ENCODE measurements around the gene ATL2.
"Not testable (repeated sequence)": the region's sequence is repeated elsewhere in the genome, so short reads cannot be mapped to it uniquely, and the experiment has no call there.

The ATL2 gene

DNA sequence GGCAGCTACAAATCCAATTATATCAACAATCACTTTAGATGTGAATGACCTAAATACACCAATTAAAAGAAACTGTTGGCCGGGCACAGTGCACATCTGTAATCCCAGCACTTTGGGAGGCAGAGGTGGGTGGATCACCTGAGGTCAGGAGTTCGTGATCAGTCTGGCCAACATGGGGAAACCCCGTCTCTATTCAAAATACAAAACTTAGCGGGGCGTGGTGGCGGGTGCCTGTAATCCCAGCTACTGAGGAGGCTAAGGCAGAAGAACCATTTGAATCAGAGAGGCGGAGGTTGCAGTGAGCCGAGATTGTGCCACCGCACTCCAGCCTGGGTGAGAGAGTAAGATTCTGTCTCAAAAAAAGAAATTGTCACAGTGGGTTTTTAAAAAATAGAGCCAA is 49.5 kb downstream of the ATL2 start:
- Histone ChIP-seq H3K9ac (ENCODE audit: insufficient read length) (no peak overlapping the region), H3K36me3 (ENCODE audit: insufficient read depth, low read length) (peaks cover 19% of the 10 kb centered on the region), H3K4me3 (no peak overlapping the region), H3K9me3 (ENCODE audit: low read depth, low read length) (no peaks in the 10 kb centered on the region), H3K27ac (no peak overlapping the region)
- no peak for TF ChIP-seq POLR2AphosphoS5 (IDR thresholded peaks at IDR 0.05; ENCODE audit: borderline replicate concordance, low read depth, low read length)
- TF ChIP-seq EZH2 (IDR thresholded peaks at IDR 0.05), result no peak
- DNase-seq (ENCODE audit: low read depth, low spot score), result no peak

GRCh38 chr2:38323623-38324022 is 53.5 kb downstream of the ATL2 start:
- no peak for DNase-seq (ENCODE audit: low read depth, low spot score)
- TF ChIP-seq POLR2AphosphoS5 (IDR thresholded peaks at IDR 0.05; ENCODE audit: borderline replicate concordance, low read depth, low read length) (no peak), EZH2 (IDR thresholded peaks at IDR 0.05) (no peak), FOXP2 (optimal IDR thresholded peaks at IDR 0.05; ENCODE audit: control extremely low read depth, extremely low read length, insufficient read depth) (no peak)
- Histone ChIP-seq H3K4me3 (no peak overlapping the region), H3K27ac (no peak overlapping the region), H3K36me3 (ENCODE audit: insufficient read depth, low read length) (peaks cover 11% of the 10 kb centered on the region; the same call in 1 of the 2 replicates), H3K9ac (ENCODE audit: insufficient read length) (no peak overlapping the region), H3K9me3 (ENCODE audit: low read depth, low read length) (no peaks in the 10 kb centered on the region)

DNA sequence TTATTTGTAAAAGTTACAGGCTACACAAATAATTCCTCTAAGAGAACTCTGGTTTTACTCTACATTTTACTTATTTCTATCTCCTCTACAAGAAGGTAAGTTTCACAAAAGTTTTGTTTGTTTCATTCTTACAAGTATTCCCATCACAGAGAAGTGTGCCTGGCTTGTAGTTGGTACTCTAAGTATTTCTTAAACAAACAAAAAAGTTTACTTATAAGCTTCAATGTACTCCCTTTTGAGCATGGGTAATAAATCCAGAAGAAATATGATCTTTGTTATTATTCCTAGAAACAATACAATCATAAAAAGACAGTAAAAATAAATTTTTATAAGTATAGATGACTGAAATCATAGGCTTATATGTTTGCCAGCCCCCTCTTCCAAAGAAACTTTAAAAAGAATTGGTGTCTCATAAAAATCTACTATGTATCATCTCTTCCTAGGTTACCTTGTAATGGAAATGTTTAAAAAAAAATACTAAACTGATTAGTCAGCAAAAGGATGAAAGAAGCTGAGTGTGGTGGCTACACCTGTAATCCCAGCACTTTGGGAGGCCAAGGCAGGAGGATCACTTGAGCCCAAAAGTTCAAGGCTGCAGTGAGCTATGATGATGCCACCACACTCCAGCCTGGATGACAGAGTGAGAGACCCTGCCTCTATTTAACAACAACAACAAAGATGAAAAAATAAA is 54.7 kb downstream of the ATL2 start:
- H3K9ac ChIP-seq (ENCODE audit: insufficient read length), result no peak overlapping the region
- H3K27ac ChIP-seq, result no peak overlapping the region
- peaks cover 15% of the 10 kb centered on the region; the same call in 1 of the 2 replicates for H3K36me3 ChIP-seq (ENCODE audit: insufficient read depth, low read length)
- TF ChIP-seq POLR2AphosphoS5 (IDR thresholded peaks at IDR 0.05; ENCODE audit: borderline replicate concordance, low read depth, low read length), result no peak
- TF ChIP-seq FOXP2 (optimal IDR thresholded peaks at IDR 0.05; ENCODE audit: control extremely low read depth, extremely low read length, insufficient read depth), result no peak
- no peak for TF ChIP-seq EZH2 (IDR thresholded peaks at IDR 0.05)
- H3K4me3 ChIP-seq, result no peak overlapping the region
- H3K9me3 ChIP-seq (ENCODE audit: low read depth, low read length), result no peaks in the 10 kb centered on the region
- DNase-seq (ENCODE audit: low read depth, low spot score), result no peak

DNA sequence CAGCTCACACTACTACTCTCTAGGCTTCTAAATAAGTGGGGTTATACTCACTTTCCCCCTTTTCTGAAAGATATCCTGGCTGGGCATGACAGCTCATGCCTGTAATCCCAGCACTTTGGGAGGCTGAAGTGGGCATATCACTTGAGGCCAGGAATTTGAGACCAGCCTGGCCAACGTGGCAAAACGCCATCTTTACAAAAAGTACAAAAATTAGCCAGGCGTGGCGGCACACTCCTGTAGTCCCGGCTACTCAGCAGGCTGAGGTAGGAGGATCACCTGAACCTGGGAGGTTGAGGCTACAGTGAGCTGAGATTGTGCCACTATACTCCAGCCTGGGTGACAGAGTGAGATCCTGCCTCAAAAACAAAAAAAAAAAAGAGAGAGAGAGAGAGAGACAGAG is 57.8 kb downstream of the ATL2 start:
- not testable (repeated sequence) for H3K4me3 ChIP-seq; DNase-seq (ENCODE audit: low read depth, low spot score); H3K9me3 ChIP-seq (ENCODE audit: low read depth, low read length); H3K9ac ChIP-seq (ENCODE audit: insufficient read length); H3K27ac ChIP-seq
- peaks cover 36% of the 10 kb centered on the region for H3K36me3 ChIP-seq (ENCODE audit: insufficient read depth, low read length)

GRCh38 chr2:38317725-38318124 is 59.3 kb downstream of the ATL2 start:
- no peak overlapping the region for H3K9ac ChIP-seq (ENCODE audit: insufficient read length)
- H3K27ac ChIP-seq, result no peak overlapping the region
- no peak overlapping the region for H3K4me3 ChIP-seq
- DNase-seq (ENCODE audit: low read depth, low spot score), result no peak
- peaks cover 51% of the 10 kb centered on the region for H3K36me3 ChIP-seq (ENCODE audit: insufficient read depth, low read length)
- H3K9me3 ChIP-seq (ENCODE audit: low read depth, low read length), result no peaks in the 10 kb centered on the region
- TF ChIP-seq POLR2AphosphoS5 (IDR thresholded peaks at IDR 0.05; ENCODE audit: borderline replicate concordance, low read depth, low read length) (no peak), FOXP2 (optimal IDR thresholded peaks at IDR 0.05; ENCODE audit: control extremely low read depth, extremely low read length, insufficient read depth) (no peak), EZH2 (IDR thresholded peaks at IDR 0.05) (no peak)

DNA sequence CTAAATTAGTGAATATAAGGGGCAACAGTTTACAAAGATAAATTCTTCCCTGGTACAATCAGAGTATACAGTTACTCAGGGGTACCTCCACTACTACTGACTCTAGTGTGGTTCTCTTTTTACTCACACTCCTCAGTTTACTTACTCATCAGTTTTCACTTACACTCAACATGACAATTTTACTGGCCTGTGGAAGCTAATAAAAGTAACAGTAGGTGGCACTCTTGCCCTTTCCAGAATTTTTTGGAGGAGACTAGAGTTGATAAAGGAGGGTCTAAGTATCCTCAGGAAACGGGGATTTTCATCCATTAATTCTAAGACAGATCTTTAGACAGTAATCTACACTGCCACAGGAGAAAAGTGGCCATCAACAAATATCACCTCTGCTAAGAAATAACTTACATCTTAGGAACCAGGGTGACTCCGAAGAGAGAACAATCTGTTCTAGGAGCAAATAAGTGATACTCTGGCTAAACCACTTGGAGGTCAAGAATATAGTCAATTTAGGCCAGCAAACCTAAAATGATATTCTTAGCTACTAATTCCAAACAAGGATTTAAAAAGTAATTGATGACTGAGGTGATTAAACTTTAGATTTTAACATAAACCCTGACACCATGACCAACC is 61.3 kb downstream of the ATL2 start:
- H3K9me3 ChIP-seq (ENCODE audit: low read depth, low read length), result no peaks in the 10 kb centered on the region
- H3K9ac ChIP-seq (ENCODE audit: insufficient read length), result no peak overlapping the region
- no peak overlapping the region for H3K27ac ChIP-seq
- peaks cover 69% of the 10 kb centered on the region for H3K36me3 ChIP-seq (ENCODE audit: insufficient read depth, low read length)
- no peak overlapping the region for H3K4me3 ChIP-seq
- DNase-seq (ENCODE audit: low read depth, low spot score), result no peak
- no peak for TF ChIP-seq EZH2 (IDR thresholded peaks at IDR 0.05)
- no peak for TF ChIP-seq FOXP2 (optimal IDR thresholded peaks at IDR 0.05; ENCODE audit: control extremely low read depth, extremely low read length, insufficient read depth)
- TF ChIP-seq POLR2AphosphoS5 (IDR thresholded peaks at IDR 0.05; ENCODE audit: borderline replicate concordance, low read depth, low read length), result no peak

DNA sequence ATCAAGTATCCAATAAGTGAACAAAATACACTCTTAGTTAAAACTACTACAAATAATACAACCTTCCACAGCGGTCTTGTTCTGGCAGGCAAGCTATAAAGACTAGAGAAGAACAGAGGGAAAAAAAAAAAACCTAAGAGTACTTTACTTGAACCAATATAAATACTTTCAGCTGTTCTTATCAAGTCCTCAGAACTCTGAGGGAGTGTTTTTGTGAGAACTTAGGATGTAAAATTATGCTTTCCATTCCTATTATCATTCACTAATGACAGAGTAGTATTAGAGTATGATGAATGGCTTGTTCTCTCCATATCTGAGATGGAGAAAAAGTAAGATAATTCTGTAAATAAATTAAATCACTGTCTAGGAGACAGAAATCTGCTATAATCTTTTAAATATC is 68.3 kb downstream of the ATL2 start:
- no peaks in the 10 kb centered on the region for H3K9me3 ChIP-seq (ENCODE audit: low read depth, low read length)
- no peak overlapping the region for H3K9ac ChIP-seq (ENCODE audit: insufficient read length)
- peaks cover 87% of the 10 kb centered on the region for H3K36me3 ChIP-seq (ENCODE audit: insufficient read depth, low read length)
- DNase-seq (ENCODE audit: low read depth, low spot score), result no peak
- TF ChIP-seq EZH2 (IDR thresholded peaks at IDR 0.05) (no peak), FOXP2 (optimal IDR thresholded peaks at IDR 0.05; ENCODE audit: control extremely low read depth, extremely low read length, insufficient read depth) (no peak), POLR2AphosphoS5 (IDR thresholded peaks at IDR 0.05; ENCODE audit: borderline replicate concordance, low read depth, low read length) (no peak)
- no peak overlapping the region for H3K27ac ChIP-seq
- H3K4me3 ChIP-seq, result no peak overlapping the region

DNA sequence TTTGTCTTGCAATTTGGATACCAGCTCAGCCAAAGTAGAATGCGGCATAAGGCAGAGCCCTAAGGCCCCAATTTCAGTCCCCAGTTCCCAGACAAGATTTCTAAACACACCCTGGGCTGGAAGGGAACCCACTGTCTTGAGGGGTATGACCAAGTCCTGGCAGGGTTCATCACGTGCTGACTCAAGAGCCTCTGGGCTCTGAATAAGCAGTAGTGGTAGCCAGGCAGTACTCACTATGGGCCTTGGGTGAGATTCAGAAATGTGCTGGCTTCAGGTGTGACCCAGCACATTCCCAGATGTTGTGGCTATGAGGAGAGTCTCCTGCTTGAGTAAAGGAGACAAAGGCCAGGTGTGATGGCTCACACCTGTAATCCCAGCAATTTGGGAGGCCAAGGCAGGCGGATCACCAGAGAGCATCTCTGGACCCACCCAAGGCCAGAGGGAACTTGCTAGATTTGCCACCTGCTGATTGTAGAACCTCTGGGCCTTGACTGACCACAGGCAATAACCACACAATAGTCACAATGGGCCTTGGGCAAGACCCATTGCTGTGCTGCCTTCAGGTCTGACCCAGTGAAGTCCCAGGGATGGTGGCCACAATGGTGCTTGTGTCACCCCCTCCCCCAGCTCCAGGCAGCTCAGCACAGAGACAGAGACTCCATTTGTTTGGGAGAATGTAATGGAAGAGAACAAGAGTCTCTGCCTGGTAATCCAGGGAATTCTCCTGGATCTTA is 74.9 kb downstream of the ATL2 start:
- H3K36me3 ChIP-seq (ENCODE audit: insufficient read depth, low read length), result peaks cover 55% of the 10 kb centered on the region
- no peak overlapping the region for H3K9ac ChIP-seq (ENCODE audit: insufficient read length)
- DNase-seq (ENCODE audit: low read depth, low spot score), result no peak
- H3K9me3 ChIP-seq (ENCODE audit: low read depth, low read length), result no peaks in the 10 kb centered on the region
- H3K27ac ChIP-seq, result no peak overlapping the region
- TF ChIP-seq POLR2AphosphoS5 (IDR thresholded peaks at IDR 0.05; ENCODE audit: borderline replicate concordance, low read depth, low read length), result no peak
- no peak for TF ChIP-seq FOXP2 (optimal IDR thresholded peaks at IDR 0.05; ENCODE audit: control extremely low read depth, extremely low read length, insufficient read depth)
- TF ChIP-seq EZH2 (IDR thresholded peaks at IDR 0.05), result no peak
- H3K4me3 ChIP-seq, result no peak overlapping the region
